Mesodermal cell (in vitro differentiated cells): ENCODE results near the gene MAPT.
"Not testable (repeated sequence)": the region's sequence is repeated elsewhere in the genome, so short reads cannot be mapped to it uniquely, and the experiment has no call there.

Source experiments
- H3K27ac ChIP-seq: 2 replicates; pipeline ENCODE4 v1.7.0; 2013; ENCODE audit warnings: mild to moderate bottlenecking, low read depth, low read length, moderate library complexity; ENCODE audit not compliant: severe bottlenecking
- H3K36me3 ChIP-seq: 2 replicates; pipeline ENCODE4 v1.7.1; 2013; ENCODE audit warnings: mild to moderate bottlenecking, low read length, moderate library complexity; ENCODE audit not compliant: control insufficient read depth, insufficient read depth
- H3K4me1 ChIP-seq: one replicate; pipeline ENCODE4 v1.7.1; 2013; ENCODE audit warnings: mild to moderate bottlenecking, low read length; ENCODE audit not compliant: insufficient read depth, control insufficient read depth, poor library complexity, severe bottlenecking
- H3K4me3 ChIP-seq: 2 replicates; pipeline ENCODE4 v1.7.0; 2013; ENCODE audit warnings: low read length, control low read depth, mild to moderate bottlenecking; ENCODE audit not compliant: insufficient read depth, poor library complexity, severe bottlenecking; ENCODE audit errors: extremely low read depth
- H3K9me3 ChIP-seq: 2 replicates; pipeline ENCODE4 v1.7.1; 2013; ENCODE audit warnings: mild to moderate bottlenecking, low read length, moderate library complexity; ENCODE audit not compliant: control insufficient read depth
- WGBS, 2 experiments: methylation state at CpG; one replicate each; pipeline ENCODE4 v1.1.5; 2013; ENCODE audit warnings: missing lambda C conversion rate in 2 of 2; ENCODE audit not compliant: insufficient coverage in 2 of 2; 5-methylcytosine and 5-hydroxymethylcytosine counted together

The MAPT gene

DNA sequence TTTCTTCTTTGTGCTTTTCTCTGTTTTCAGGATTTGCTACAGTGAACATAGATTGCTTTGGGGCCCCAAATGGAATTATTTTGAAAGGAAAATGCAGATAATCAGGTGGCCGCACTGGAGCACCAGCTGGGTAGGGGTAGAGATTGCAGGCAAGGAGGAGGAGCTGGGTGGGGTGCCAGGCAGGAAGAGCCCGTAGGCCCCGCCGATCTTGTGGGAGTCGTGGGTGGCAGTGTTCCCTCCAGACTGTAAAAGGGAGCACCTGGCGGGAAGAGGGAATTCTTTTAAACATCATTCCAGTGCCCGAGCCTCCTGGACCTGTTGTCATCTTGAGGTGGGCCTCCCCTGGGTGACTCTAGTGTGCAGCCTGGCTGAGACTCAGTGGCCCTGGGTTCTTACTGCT lies 105.9 kb downstream of the MAPT start:
- Histone ChIP-seq H3K4me3 (no peak overlapping the region), H3K9me3 (no peaks in the 10 kb centered on the region), H3K27ac (no peak overlapping the region), H3K36me3 (no peaks in the 10 kb centered on the region), H3K4me1 (no peaks in the 10 kb centered on the region)
- WGBS, 2 experiments = 90 to 94% methylated on average over 5 to 7 of the region's 7 CpGs

- WGBS, 2 experiments = 80 to 90% methylated on average over 1 to 2 of the region's 2 CpGs
- Histone ChIP-seq H3K4me1 (no peaks in the 10 kb centered on the region), H3K9me3 (no peaks in the 10 kb centered on the region), H3K27ac (no peak overlapping the region), H3K4me3 (no peak overlapping the region), H3K36me3 (no peaks in the 10 kb centered on the region)
These were observed 106.4 kb downstream of the MAPT start for GRCh38 chr17:46000757-46001156.

DNA sequence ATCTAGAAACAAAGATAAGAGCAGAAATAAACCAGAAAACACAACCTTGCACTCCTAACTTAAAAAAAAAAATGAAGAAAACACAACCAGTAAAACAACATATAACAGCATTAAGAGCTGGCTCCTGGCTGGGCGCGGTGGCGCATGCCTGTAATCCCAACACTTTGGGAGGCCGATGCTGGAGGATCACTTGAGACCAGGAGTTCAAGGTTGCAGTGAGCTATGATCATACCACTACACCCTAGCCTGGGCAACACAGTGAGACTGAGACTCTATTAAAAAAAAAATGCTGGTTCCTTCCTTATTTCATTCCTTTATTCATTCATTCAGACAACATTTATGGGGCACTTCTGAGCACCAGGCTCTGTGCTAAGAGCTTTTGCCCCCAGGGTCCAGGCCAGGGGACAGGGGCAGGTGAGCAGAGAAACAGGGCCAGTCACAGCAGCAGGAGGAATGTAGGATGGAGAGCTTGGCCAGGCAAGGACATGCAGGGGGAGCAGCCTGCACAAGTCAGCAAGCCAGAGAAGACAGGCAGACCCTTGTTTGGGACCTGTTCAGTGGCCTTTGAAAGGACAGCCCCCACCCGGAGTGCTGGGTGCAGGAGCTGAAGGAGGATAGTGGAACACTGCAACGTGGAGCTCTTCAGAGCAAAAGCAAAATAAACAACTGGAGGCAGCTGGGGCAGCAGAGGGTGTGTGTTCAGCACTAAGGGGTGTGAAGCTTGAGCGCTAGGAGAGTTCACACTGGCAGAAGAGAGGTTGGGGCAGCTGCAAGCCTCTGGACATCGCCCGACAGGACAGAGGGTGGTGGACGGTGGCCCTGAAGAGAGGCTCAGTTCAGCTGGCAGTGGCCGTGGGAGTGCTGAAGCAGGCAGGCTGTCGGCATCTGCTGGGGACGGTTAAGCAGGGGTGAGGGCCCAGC lies 107.3 kb downstream of the MAPT start:
- H3K9me3 ChIP-seq = no peaks in the 10 kb centered on the region
- H3K36me3 ChIP-seq = no peaks in the 10 kb centered on the region
- H3K4me1 ChIP-seq = no peaks in the 10 kb centered on the region
- no peak overlapping the region for H3K27ac ChIP-seq
- no peak overlapping the region for H3K4me3 ChIP-seq
- WGBS, 2 experiments = 76 to 83% methylated on average over 13 of the region's 13 CpGs

GRCh38 chr17:46002311-46002972 lies 108.1 kb downstream of the MAPT start:
- H3K27ac ChIP-seq = no peak overlapping the region
- no peaks in the 10 kb centered on the region for H3K9me3 ChIP-seq
- whole genome bisulfite sequencing, 2 experiments = 3 to 35% methylated on average over 3 to 6 of the region's 8 CpGs
- H3K36me3 ChIP-seq = no peaks in the 10 kb centered on the region
- H3K4me1 ChIP-seq = no peaks in the 10 kb centered on the region
- H3K4me3 ChIP-seq = no peak overlapping the region

DNA sequence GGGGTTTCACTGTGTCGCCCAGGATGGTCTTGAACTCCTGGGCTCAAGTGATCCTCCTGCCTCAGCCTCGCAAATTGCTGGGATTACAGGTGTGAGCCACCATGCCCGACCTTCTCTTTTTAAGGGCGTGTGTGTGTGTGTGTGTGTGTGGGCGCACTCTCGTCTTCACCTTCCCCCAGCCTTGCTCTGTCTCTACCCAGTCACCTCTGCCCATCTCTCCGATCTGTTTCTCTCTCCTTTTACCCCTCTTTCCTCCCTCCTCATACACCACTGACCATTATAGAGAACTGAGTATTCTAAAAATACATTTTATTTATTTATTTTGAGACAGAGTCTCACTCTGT lies 108.6 kb downstream of the MAPT start:
- no peak overlapping the region for H3K4me3 ChIP-seq
- no peaks in the 10 kb centered on the region for H3K36me3 ChIP-seq
- H3K9me3 ChIP-seq = no peaks in the 10 kb centered on the region
- H3K4me1 ChIP-seq = no peaks in the 10 kb centered on the region
- H3K27ac ChIP-seq = no peak overlapping the region
- WGBS, 2 experiments = 80% methylated on average over 1 of the region's 7 CpGs; no CpG with 5 or more reads in 1 of the 2 experiments

DNA sequence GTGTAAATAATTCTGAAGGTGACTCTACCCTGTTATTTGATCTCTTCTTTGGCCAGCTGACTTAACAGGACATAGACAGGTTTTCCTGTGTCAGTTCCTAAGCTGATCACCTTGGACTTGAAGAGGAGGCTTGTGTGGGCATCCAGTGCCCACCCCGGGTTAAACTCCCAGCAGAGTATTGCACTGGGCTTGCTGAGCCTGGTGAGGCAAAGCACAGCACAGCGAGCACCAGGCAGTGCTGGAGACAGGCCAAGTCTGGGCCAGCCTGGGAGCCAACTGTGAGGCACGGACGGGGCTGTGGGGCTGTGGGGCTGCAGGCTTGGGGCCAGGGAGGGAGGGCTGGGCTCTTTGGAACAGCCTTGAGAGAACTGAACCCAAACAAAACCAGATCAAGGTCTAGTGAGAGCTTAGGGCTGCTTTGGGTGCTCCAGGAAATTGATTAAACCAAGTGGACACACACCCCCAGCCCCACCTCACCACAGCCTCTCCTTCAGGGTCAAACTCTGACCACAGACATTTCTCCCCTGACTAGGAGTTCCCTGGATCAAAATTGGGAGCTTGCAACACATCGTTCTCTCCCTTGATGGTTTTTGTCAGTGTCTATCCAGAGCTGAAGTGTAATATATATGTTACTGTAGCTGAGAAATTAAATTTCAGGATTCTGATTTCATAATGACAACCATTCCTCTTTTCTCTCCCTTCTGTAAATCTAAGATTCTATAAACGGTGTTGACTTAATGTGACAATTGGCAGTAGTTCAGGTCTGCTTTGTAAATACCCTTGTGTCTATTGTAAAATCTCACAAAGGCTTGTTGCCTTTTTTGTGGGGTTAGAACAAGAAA lies 109.8 kb downstream of the MAPT start:
- H3K9me3 ChIP-seq = no peaks in the 10 kb centered on the region
- H3K4me1 ChIP-seq = no peaks in the 10 kb centered on the region
- no peak overlapping the region for H3K27ac ChIP-seq
- no peak overlapping the region for H3K4me3 ChIP-seq
- H3K36me3 ChIP-seq = no peaks in the 10 kb centered on the region
- 92 to 94% methylated on average over 5 of the region's 6 CpGs for WGBS, 2 experiments

GRCh38 chr17:46006082-46006481 lies 111.7 kb downstream of the MAPT start:
- H3K27ac ChIP-seq, H3K36me3 ChIP-seq, H3K9me3 ChIP-seq, H3K4me1 ChIP-seq, H3K4me3 ChIP-seq: not testable (repeated sequence)
- WGBS, 2 experiments = no CpG with 5 or more reads among the region's 1 CpG

DNA sequence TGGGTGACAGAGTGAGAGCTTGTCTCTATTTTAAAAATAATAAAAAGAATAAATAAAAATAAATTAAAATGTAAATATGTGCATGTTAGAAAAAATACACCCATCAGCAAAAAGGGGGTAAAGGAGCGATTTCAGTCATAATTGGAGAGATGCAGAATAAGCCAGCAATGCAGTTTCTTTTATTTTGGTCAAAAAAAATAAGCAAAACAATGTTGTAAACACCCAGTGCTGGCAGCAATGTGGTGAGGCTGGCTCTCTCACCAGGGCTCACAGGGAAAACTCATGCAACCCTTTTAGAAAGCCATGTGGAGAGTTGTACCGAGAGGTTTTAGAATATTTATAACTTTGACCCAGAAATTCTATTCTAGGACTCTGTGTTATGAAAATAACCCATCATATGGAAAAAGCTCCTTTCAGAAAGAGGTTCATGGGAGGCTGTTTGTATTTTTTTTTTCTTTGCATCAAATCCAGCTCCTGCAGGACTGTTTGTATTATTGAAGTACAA lies 113.2 kb downstream of the MAPT start:
- H3K36me3 ChIP-seq = no peaks in the 10 kb centered on the region
- H3K9me3 ChIP-seq = no peaks in the 10 kb centered on the region
- H3K4me3 ChIP-seq = no peak overlapping the region
- no peak overlapping the region for H3K27ac ChIP-seq
- no peaks in the 10 kb centered on the region for H3K4me1 ChIP-seq
- WGBS, 2 experiments = 100% methylated on average over 1 of the region's 2 CpGs; no CpG with 5 or more reads in 1 of the 2 experiments

DNA sequence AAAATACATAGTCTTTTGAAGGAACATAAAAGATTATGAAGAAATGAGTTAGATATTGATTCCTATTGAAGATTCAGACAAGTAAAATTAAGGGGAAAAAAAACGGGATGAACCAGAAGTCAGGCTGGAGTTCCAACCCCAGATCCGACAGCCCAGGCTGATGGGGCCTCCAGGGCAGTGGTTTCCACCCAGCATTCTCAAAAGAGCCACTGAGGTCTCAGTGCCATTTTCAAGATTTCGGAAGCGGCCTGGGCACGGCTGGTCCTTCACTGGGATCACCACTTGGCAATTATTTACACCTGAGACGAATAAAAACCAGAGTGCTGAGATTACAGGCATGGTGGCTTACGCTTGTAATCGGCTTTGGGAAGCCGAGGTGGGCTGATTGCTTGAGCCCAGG lies 114.2 kb downstream of the MAPT start:
- Histone ChIP-seq H3K9me3 (no peaks in the 10 kb centered on the region), H3K4me1 (no peaks in the 10 kb centered on the region), H3K4me3 (no peak overlapping the region), H3K36me3 (no peaks in the 10 kb centered on the region), H3K27ac (no peak overlapping the region)
- 88 to 96% methylated on average over 9 of the region's 9 CpGs for WGBS, 2 experiments

GRCh38 chr17:46009681-46010596 lies 115.6 kb downstream of the MAPT start:
- Histone ChIP-seq H3K4me3 (no peak overlapping the region), H3K9me3 (no peaks in the 10 kb centered on the region), H3K4me1 (peaks cover 7% of the 10 kb centered on the region), H3K36me3 (no peaks in the 10 kb centered on the region), H3K27ac (no peak overlapping the region)
- 91 to 93% methylated on average over 31 of the region's 33 CpGs for WGBS, 2 experiments
